HCT116 (cell line): ENCODE results near the gene ELMOD1. TPM values are rescaled to one million over a fixed set of nuclear protein-coding genes. Genes with fewer than 3 reads are reported as not detected.

ENCODE experiments used
- ATAC-seq: fragments of 200-7000 bp; cut with Tn5 transposase; 2 replicates; pipeline ENCODE4 v1.9.1; 2020; ENCODE audit warnings: mild to moderate bottlenecking, moderate library complexity
- BruUV-seq: library from RNA; stranded (reverse); fragments of 400-500 nt; replicated peaks from 2 replicates; lab custom pipeline; 2021; lab: Mats Ljungman, UMichigan
- CTCF ChIA-PET: fragments of 300-600 bp; sonication (Branson Sonifier 250); formaldehyde crosslinking; loops from one replicate; lab custom pipeline; 2021; ENCODE audit warnings: antibody characterized with exemption; lab: Charles Lee
- POLR2A ChIA-PET: fragments of 300-600, 350-600 bp; sonication (Branson Sonifier 250); formaldehyde crosslinking; loops from one replicate; lab custom pipeline; 2021; ENCODE audit warnings: antibody characterized with exemption; lab: Charles Lee
- RAD21 ChIA-PET, 2 experiments: fragments of 300-600 bp; sonication (Branson Sonifier 250); formaldehyde crosslinking; loops; one replicate each; lab custom pipeline; 2023; ENCODE audit warnings: low total read pairs in 2 of 2; ENCODE audit not compliant: uncharacterized antibody in 2 of 2, unreplicated experiment in 2 of 2, low non-redundant PET in 1 of 2; lab: Charles Lee
- DNase-seq: peaks from one replicate; pipeline ENCODE4 v3.0.0-alpha.2; 2010; ENCODE audit warnings: low read depth, low spot score
- H2AFZ ChIP-seq: fragments of 200-600 bp; shearing (Covaris generic), sonication (generic); 2 replicates; pipeline ENCODE4 v1.6.1; 2017; ENCODE audit warnings: low read depth, mixed run types, mixed read lengths, antibody characterized with exemption, low read length; ENCODE audit not compliant: poor library complexity, severe bottlenecking
- H3K27ac ChIP-seq: 2 replicates; pipeline ENCODE4 v1.5.1; 2012; ENCODE audit warnings: low read depth, low read length
- H3K27me3 ChIP-seq: fragments of 200-600 bp; sonication (generic); 2 replicates; pipeline ENCODE4 v1.6.1; 2016; ENCODE audit warnings: mixed run types, low read length, mixed read lengths; ENCODE audit not compliant: insufficient read depth
- H3K36me3 ChIP-seq, 2 experiments: fragments of 200-500 bp in 1 of 2; fragments of 200-600 bp in 1 of 2; sonication (Bioruptor generic) in 1 of 2; sonication (generic) in 1 of 2; 2 replicates each; pipeline versions ENCODE4 v1.5.1 to v1.6.1; 2014 to 2016; ENCODE audit warnings: low read length in 2 of 2, inconsistent platforms in 1 of 2, mixed read lengths in 1 of 2, mixed run types in 1 of 2; ENCODE audit not compliant: insufficient read depth in 2 of 2, control insufficient read depth in 1 of 2
- H3K4me1 ChIP-seq, 2 experiments: fragments of 200-600 bp in 1 of 2; sonication (generic) in 1 of 2; 2 replicates each; pipeline versions ENCODE4 v1.5.1 to v1.6.1; 2012 to 2017; ENCODE audit warnings: low read length in 2 of 2, inconsistent platforms in 1 of 2, mild to moderate bottlenecking in 1 of 2, mixed read lengths in 1 of 2, mixed run types in 1 of 2, moderate library complexity in 1 of 2; ENCODE audit not compliant: insufficient read depth in 2 of 2, control insufficient read depth in 1 of 2
- H3K4me2 ChIP-seq: fragments of 200-600 bp; sonication (generic); 2 replicates; pipeline ENCODE4 v1.6.1; 2017; ENCODE audit warnings: mixed run types, low read length, mixed read lengths
- H3K4me3 ChIP-seq, 2 experiments: fragments of 200-600 bp in 1 of 2; sonication (generic) in 1 of 2; replicated peaks in 1 of 2; 2 replicates each; pipeline ENCODE4 v1.5.1; 2011 to 2016; ENCODE audit warnings: low read length in 2 of 2, control low read depth in 1 of 2, low read depth in 1 of 2, mild to moderate bottlenecking in 1 of 2, mixed read lengths in 1 of 2, mixed run types in 1 of 2
- H3K79me2 ChIP-seq: fragments of 200-600 bp; sonication (generic); 2 replicates; pipeline ENCODE4 v1.6.1; 2017; ENCODE audit warnings: mild to moderate bottlenecking, mixed run types, low read length, moderate library complexity, mixed read lengths; ENCODE audit not compliant: insufficient read depth
- H3K9ac ChIP-seq: fragments of 200-600 bp; sonication (generic); 2 replicates; pipeline ENCODE4 v1.6.1; 2016; ENCODE audit warnings: low read length, mixed read lengths
- H3K9me2 ChIP-seq: fragments of 200-600 bp; sonication (generic), shearing (Covaris generic); 2 replicates; pipeline ENCODE4 v1.6.1; 2017; ENCODE audit warnings: mixed run types, mild to moderate bottlenecking, moderate library complexity; ENCODE audit not compliant: insufficient read depth
- H3K9me3 ChIP-seq, 2 experiments: fragments of 200-500 bp in 1 of 2; fragments of 200-600 bp in 1 of 2; sonication (Bioruptor generic) in 1 of 2; sonication (generic) in 1 of 2; 2 replicates each; pipeline ENCODE4 v1.6.1; 2014 to 2017; ENCODE audit warnings: low read length in 2 of 2, mixed read lengths in 2 of 2, inconsistent platforms in 1 of 2, low read depth in 1 of 2, mild to moderate bottlenecking in 1 of 2, mixed run types in 1 of 2, moderate library complexity in 1 of 2; ENCODE audit not compliant: control insufficient read depth in 1 of 2, insufficient read depth in 1 of 2
- H4K20me1 ChIP-seq: fragments of 200-600 bp; sonication (generic), shearing (Covaris generic); 2 replicates; pipeline ENCODE4 v1.6.1; 2017; ENCODE audit warnings: mixed run types, mild to moderate bottlenecking, moderate library complexity; ENCODE audit not compliant: insufficient read depth
- CBX3 ChIP-seq: IDR thresholded peaks from 2 replicates; pipeline ENCODE4 v1.6.1; 2012; ENCODE audit warnings: low read depth
- CEBPB ChIP-seq: IDR thresholded peaks from 2 replicates; pipeline ENCODE4 v1.6.1; 2012; ENCODE audit warnings: low read depth
- EZH2phosphoT487 ChIP-seq: fragments of 200-600 bp; IDR thresholded peaks from 2 replicates; pipeline ENCODE4 v1.6.1; 2018; ENCODE audit warnings: antibody characterized with exemption, borderline replicate concordance
- FOSL1 ChIP-seq: IDR thresholded peaks from 2 replicates; pipeline ENCODE4 v1.6.1; 2012; ENCODE audit warnings: low read depth
- JUND ChIP-seq: IDR thresholded peaks from 2 replicates; pipeline ENCODE4 v1.6.1; 2012
- MAX ChIP-seq: IDR thresholded peaks from 2 replicates; pipeline ENCODE4 v1.6.1; 2012
- POLR2AphosphoS5 ChIP-seq: IDR thresholded peaks from 2 replicates; pipeline ENCODE4 v1.6.1; 2011; ENCODE audit warnings: mild to moderate bottlenecking, low read depth, low read length, moderate library complexity
- SP1 ChIP-seq: IDR thresholded peaks from 2 replicates; pipeline ENCODE4 v1.6.1; 2012; ENCODE audit warnings: low read depth
- YY1 ChIP-seq: IDR thresholded peaks from 2 replicates; pipeline ENCODE4 v1.6.1; 2011; ENCODE audit warnings: low read length, low read depth, moderate library complexity, mild to moderate bottlenecking; ENCODE audit not compliant: insufficient replicate concordance; ENCODE audit errors: extremely low read depth
- ZFX ChIP-seq: fragments of 450-650 bp; IDR thresholded peaks from 2 replicates; pipeline ENCODE4 v1.6.1; 2017
- ZNF274 ChIP-seq: fragments of 200-500 bp; sonication (Bioruptor generic); IDR thresholded peaks from 2 replicates; pipeline ENCODE4 v1.6.1; 2014; ENCODE audit warnings: mild to moderate bottlenecking, low read depth, low read length, inconsistent platforms
- intact Hi-C: fragments of 100-400 bp; cut with micrococcal nuclease; formaldehyde crosslinking; loops from 2 replicates; pipeline ENCODE4 v1.10.0; 2022
- total RNA-seq: library from RNA; stranded (reverse); gene quantifications from one replicate; pipeline ENCODE4 v1.2.1, GENCODE V29; 2021; ENCODE audit not compliant: unreplicated experiment
- TF ChIP-seq, protein P1 (sequence below), 3 experiments: fragments of 200-600 bp in 1 of 3; sonication (generic) in 1 of 3; IDR thresholded peaks in 2 of 3; conservative IDR thresholded peaks in 1 of 3; 2 replicates each; pipeline ENCODE4 v1.5.1; 2012 to 2017; ENCODE audit warnings: low read depth in 2 of 3, low read length in 2 of 3, antibody characterized with exemption in 1 of 3, borderline replicate concordance in 1 of 3, control low read depth in 1 of 3, mild to moderate bottlenecking in 1 of 3, mixed read lengths in 1 of 3, mixed run types in 1 of 3, moderate library complexity in 1 of 3; ENCODE audit not compliant: insufficient read depth in 1 of 3
- TF ChIP-seq, protein P2 (sequence below): IDR thresholded peaks from 2 replicates; pipeline ENCODE4 v1.6.1; 2012; ENCODE audit warnings: low read depth

The ELMOD1 gene
- total RNA-seq, 1 experiment from 2014 or later = 2.9 TPM

GRCh38 chr11:107561688-107562087 lies 29.3 kb upstream of the ELMOD1 start:
- Histone ChIP-seq H3K4me1 (peaks cover 35 to 51% of the 10 kb centered on the region in 2 experiments), H3K4me3 (peak overlapping the region in 1 of 2 experiments; percentile 88; a peak in 1 of 4 replicates), H2AFZ (no peak overlapping the region), H3K4me2 (peak overlapping the region; percentile 88), H3K9me3 (no peaks in the 10 kb centered on the region), H3K36me3 (no peaks in the 10 kb centered on the region), H4K20me1 (no peaks in the 10 kb centered on the region), H3K27ac (peak overlapping the region; percentile 83; the same call in 1 of the 2 replicates), H3K27me3 (no peaks in the 10 kb centered on the region), H3K9me2 (no peaks in the 10 kb centered on the region), H3K9ac (no peak overlapping the region; the same call in 1 of the 2 replicates), H3K79me2 (peaks cover 29% of the 10 kb centered on the region)
- DNase-seq = no peak
- intact Hi-C loops = loop anchor here (5.0 to 10.0 kb wide), 3 partner anchors 281 to 1093 kb away; no protein-coding TSS in a partner anchor
- CTCF ChIA-PET = interaction anchor here (1.0 kb wide), 1 partner anchor 13 kb away, joined by 3 read pairs; no protein-coding TSS in a partner anchor
- no TSS peak for BruUV-seq
- RAD21 ChIA-PET = no interaction called here
- ATAC-seq = no peak
- POLR2A ChIA-PET = no interaction called here
- peak; percentile 41; the same call in 1 of the 2 replicates for TF ChIP-seq SP1
- TF ChIP-seq FOSL1 = peak; percentile 57
- no peak for TF ChIP-seq POLR2AphosphoS5
- TF ChIP-seq ZNF274 = no peak
- TF ChIP-seq CBX3 = peak; percentile 31; the same call in 1 of the 2 replicates
- peak; percentile 63; the same call in 1 of the 2 replicates for TF ChIP-seq CEBPB

GRCh38 chr11:107562647-107563208 lies 28.2 kb upstream of the ELMOD1 start:
- ChIA-PET CTCF (interaction anchor here (0.9 to 4.0 kb wide), 12 partner anchors 10 to 208 kb away, joined by 3 to 50 read pairs (median 6); no protein-coding TSS in a partner anchor), POLR2A (interaction anchor here (0.6 to 1.7 kb wide), 6 partner anchors 10 to 432 kb away, joined by 3 to 7 read pairs (median 4); no protein-coding TSS in a partner anchor), RAD21 (interaction anchor here (1.5 to 2.1 kb wide), 3 partner anchors 127 to 208 kb away, joined by 3 to 11 read pairs (median 6); no protein-coding TSS in a partner anchor)
- ATAC-seq (peak; percentile 73), DNase-seq (peak; percentile 93)
- Histone ChIP-seq H3K4me3 (peak overlapping the region; percentile 22 to 88), H3K9ac (peak overlapping the region; percentile 56), H3K27ac (peak overlapping the region; percentile 83), H3K36me3 (no peaks in the 10 kb centered on the region), H2AFZ (no peak overlapping the region), H3K9me2 (no peaks in the 10 kb centered on the region), H3K9me3 (no peaks in the 10 kb centered on the region), H3K79me2 (peaks cover 29% of the 10 kb centered on the region), H3K4me2 (peak overlapping the region; percentile 88), H3K4me1 (peaks cover 35 to 51% of the 10 kb centered on the region in 2 experiments), H3K27me3 (no peaks in the 10 kb centered on the region), H4K20me1 (no peaks in the 10 kb centered on the region)
- intact Hi-C loops = loop anchor here (1.0 to 10.0 kb wide), 5 partner anchors 127 to 1092 kb away; no protein-coding TSS in a partner anchor
- no TSS peak for BruUV-seq
- TF ChIP-seq JUND (peak; percentile 98), ZFX (no peak), MAX (peak; percentile 65; the same call in 1 of the 2 replicates), YY1 (peak; percentile 45), SP1 (peak; percentile 95), EZH2phosphoT487 (no peak)
- TF ChIP-seq, protein P1, sequence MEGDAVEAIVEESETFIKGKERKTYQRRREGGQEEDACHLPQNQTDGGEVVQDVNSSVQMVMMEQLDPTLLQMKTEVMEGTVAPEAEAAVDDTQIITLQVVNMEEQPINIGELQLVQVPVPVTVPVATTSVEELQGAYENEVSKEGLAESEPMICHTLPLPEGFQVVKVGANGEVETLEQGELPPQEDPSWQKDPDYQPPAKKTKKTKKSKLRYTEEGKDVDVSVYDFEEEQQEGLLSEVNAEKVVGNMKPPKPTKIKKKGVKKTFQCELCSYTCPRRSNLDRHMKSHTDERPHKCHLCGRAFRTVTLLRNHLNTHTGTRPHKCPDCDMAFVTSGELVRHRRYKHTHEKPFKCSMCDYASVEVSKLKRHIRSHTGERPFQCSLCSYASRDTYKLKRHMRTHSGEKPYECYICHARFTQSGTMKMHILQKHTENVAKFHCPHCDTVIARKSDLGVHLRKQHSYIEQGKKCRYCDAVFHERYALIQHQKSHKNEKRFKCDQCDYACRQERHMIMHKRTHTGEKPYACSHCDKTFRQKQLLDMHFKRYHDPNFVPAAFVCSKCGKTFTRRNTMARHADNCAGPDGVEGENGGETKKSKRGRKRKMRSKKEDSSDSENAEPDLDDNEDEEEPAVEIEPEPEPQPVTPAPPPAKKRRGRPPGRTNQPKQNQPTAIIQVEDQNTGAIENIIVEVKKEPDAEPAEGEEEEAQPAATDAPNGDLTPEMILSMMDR (IDR thresholded peaks at IDR 0.05 in 2 of 3, conservative IDR thresholded peaks at IDR 0.05 in 1 of 3; ENCODE audit: borderline replicate concordance in 1 of 3, insufficient read depth in 1 of 3, low read depth in 2 of 3, low read length in 2 of 3) = no peak
- TF ChIP-seq, protein P2, sequence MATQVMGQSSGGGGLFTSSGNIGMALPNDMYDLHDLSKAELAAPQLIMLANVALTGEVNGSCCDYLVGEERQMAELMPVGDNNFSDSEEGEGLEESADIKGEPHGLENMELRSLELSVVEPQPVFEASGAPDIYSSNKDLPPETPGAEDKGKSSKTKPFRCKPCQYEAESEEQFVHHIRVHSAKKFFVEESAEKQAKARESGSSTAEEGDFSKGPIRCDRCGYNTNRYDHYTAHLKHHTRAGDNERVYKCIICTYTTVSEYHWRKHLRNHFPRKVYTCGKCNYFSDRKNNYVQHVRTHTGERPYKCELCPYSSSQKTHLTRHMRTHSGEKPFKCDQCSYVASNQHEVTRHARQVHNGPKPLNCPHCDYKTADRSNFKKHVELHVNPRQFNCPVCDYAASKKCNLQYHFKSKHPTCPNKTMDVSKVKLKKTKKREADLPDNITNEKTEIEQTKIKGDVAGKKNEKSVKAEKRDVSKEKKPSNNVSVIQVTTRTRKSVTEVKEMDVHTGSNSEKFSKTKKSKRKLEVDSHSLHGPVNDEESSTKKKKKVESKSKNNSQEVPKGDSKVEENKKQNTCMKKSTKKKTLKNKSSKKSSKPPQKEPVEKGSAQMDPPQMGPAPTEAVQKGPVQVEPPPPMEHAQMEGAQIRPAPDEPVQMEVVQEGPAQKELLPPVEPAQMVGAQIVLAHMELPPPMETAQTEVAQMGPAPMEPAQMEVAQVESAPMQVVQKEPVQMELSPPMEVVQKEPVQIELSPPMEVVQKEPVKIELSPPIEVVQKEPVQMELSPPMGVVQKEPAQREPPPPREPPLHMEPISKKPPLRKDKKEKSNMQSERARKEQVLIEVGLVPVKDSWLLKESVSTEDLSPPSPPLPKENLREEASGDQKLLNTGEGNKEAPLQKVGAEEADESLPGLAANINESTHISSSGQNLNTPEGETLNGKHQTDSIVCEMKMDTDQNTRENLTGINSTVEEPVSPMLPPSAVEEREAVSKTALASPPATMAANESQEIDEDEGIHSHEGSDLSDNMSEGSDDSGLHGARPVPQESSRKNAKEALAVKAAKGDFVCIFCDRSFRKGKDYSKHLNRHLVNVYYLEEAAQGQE = no peak
